NCI-H1417 treated with DMSO at 0.1 percent for 48 hours (cell line): ENCODE measurements around the gene TSPO.

Source experiments
- DNase-seq: peaks from one replicate; lab custom pipeline; 2025; lab: John Stamatoyannopoulos, UW

Gene TSPO

GRCh38 chr22:43202326-43202725, 51.0 kb downstream of the TSPO start:
- no peak for DNase-seq

GRCh38 chr22:43202756-43203410, 51.5 kb downstream of the TSPO start:
- DNase-seq, result no peak

GRCh38 chr22:43203471-43203981, 52.2 kb downstream of the TSPO start:
- DNase-seq, result no peak

GRCh38 chr22:43205261-43205691, 53.9 kb downstream of the TSPO start:
- no peak for DNase-seq

- no peak for DNase-seq
These were observed 54.6 kb downstream of the TSPO start for GRCh38 chr22:43205748-43206508.

- no peak for DNase-seq
These were observed 55.3 kb downstream of the TSPO start for GRCh38 chr22:43206509-43207161.

GRCh38 chr22:43207386-43207785, 56.0 kb downstream of the TSPO start:
- no peak for DNase-seq

GRCh38 chr22:43207849-43208702, 56.7 kb downstream of the TSPO start:
- DNase-seq, result no peak

GRCh38 chr22:43208703-43209522, 57.6 kb downstream of the TSPO start:
- DNase-seq, result no peak

- no peak for DNase-seq
These were observed 58.1 kb downstream of the TSPO start for GRCh38 chr22:43209523-43209890.

- no peak for DNase-seq
These were observed 58.6 kb downstream of the TSPO start for GRCh38 chr22:43209971-43210370.

GRCh38 chr22:43210631-43211515, 59.5 kb downstream of the TSPO start:
- no peak for DNase-seq

- no peak for DNase-seq
These were observed 60.6 kb downstream of the TSPO start for GRCh38 chr22:43211941-43212433.

- no peak for DNase-seq
These were observed 61.1 kb downstream of the TSPO start for GRCh38 chr22:43212434-43212952.
